ENCODE data around the gene RPL10A. TPM values are rescaled to one million over a fixed set of nuclear protein-coding genes. Genes with fewer than 3 reads are reported as not detected.

RPL10A gene
- polyA plus RNA-seq, 3 donors: 345 to 1,242 (median 421) TPM

DNA sequence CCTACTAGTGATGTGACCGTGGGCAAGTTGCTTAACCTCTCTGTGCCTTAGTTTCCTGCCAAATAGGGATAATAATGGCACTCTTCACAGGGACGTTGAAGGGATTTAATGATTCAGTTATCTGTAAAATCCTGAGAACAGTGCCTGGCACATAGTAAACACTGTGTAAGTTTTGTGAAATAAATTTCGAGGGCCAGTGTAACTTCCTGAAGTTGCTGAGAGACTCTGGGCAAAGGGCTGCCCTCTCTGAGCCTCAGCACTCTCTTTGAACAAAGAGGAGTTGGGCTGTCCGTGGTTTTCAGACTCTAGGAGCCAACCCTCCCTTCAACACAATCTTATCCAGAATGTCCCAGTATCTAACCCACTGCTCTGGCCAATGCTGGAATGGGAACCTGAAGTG is 31.2 kb downstream of the RPL10A start:
- H3K9me3 Mint-ChIP-seq: peaks cover 0 to 19% (median 8%) of the 10 kb centered on the region in 7 donors
- intact Hi-C loops (cut with micrococcal nuclease): no loop called here
- Histone ChIP-seq H3K9me3 (replicated peaks in 1 of 2; ENCODE audit: control insufficient read depth in 1 of 2, insufficient read depth in 1 of 2, low read length in 2 of 2) (peaks cover 0 to 13% of the 10 kb centered on the region in 2 donors), H3K36me3 (replicated peaks in 1 of 2; ENCODE audit: control insufficient read depth in 1 of 2, insufficient read depth in 2 of 2, low read length in 2 of 2) (no peaks in the 10 kb centered on the region), H3K4me2 (replicated peaks; ENCODE audit: extremely low read depth, low read length, poor library complexity, severe bottlenecking) (no peak overlapping the region), H3K79me2 (ENCODE audit: insufficient read depth, low read length) (no peaks in the 10 kb centered on the region), H3K27ac (ENCODE audit: low read depth in 1 of 2, low read length in 2 of 2) (no peak overlapping the region), H4K20me1 (ENCODE audit: insufficient read depth, low read length) (peaks cover 6% of the 10 kb centered on the region), H2AFZ (ENCODE audit: insufficient read depth, low read depth, low read length, poor library complexity, severe bottlenecking) (no peak overlapping the region), H3K27me3 (ENCODE audit: control insufficient read depth in 2 of 2, insufficient read depth in 2 of 2, low read length in 2 of 2) (peaks cover 39 to 78% of the 10 kb centered on the region in 2 donors), H3K4me1 (ENCODE audit: control insufficient read depth in 1 of 2, insufficient read depth in 2 of 2, low read length in 2 of 2) (peaks cover 19 to 24% of the 10 kb centered on the region in 2 donors), H3K9ac (ENCODE audit: insufficient read depth, low read length, poor library complexity, severe bottlenecking) (no peak overlapping the region), H3K4me3 (replicated peaks in 1 of 3; ENCODE audit: low read depth in 2 of 3, low read length in 3 of 3) (no peak overlapping the region)
- peaks cover 2 to 5% of the 10 kb centered on the region in 2 donors for H3K36me3 Mint-ChIP-seq
- no peak overlapping the region for H3K27ac Mint-ChIP-seq
- peaks cover 20% of the 10 kb centered on the region for H3K4me1 Mint-ChIP-seq
- no peak for TF ChIP-seq CTCF (IDR thresholded peaks at IDR 0.05)
- peak overlapping the region in 1 of 2 donors; percentile 51 for H3K4me3 Mint-ChIP-seq
- no peak for DNase-seq
- peaks cover 78 to 95% (median 80%) of the 10 kb centered on the region in 3 donors for H3K27me3 Mint-ChIP-seq (ENCODE audit: low read depth in 3 of 3)
- 83% methylated on average over 1 of the region's 4 CpGs for WGBS (ENCODE audit: insufficient coverage)

DNA sequence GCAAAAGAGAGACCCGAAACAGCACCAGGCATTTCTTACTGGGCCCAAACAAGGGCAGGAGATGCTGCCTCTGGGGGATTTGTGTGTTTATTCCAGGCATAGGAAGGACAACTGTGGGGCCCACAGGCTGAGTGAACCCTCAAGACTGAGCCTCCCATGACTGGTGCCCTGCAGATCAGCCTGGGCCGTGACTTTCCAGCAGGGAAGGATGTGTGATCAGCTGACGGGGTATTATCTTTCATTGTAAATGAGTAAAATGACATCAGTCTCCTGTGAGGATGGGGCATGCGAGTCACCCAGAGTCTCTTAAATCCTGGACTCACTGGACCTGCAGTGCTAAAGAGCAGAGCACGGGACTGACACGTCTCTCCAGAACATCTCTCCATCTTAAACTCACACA is 32.6 kb downstream of the RPL10A start:
- Mint-ChIP-seq H3K27ac (no peak overlapping the region), H3K27me3 (ENCODE audit: low read depth in 3 of 3) (peaks cover 70 to 94% (median 74%) of the 10 kb centered on the region in 3 donors), H3K36me3 (peaks cover 2 to 5% of the 10 kb centered on the region in 2 donors), H3K4me1 (peaks cover 11% of the 10 kb centered on the region), H3K9me3 (peaks cover 0 to 15% (median 7%) of the 10 kb centered on the region in 7 donors), H3K4me3 (peak overlapping the region in 1 of 2 donors; percentile 52)
- intact Hi-C loops (cut with micrococcal nuclease): no loop called here
- peaks cover 29 to 70% of the 10 kb centered on the region in 2 donors for H3K27me3 ChIP-seq (ENCODE audit: control insufficient read depth in 2 of 2, insufficient read depth in 2 of 2, low read length in 2 of 2)
- H3K79me2 ChIP-seq (ENCODE audit: insufficient read depth, low read length): no peaks in the 10 kb centered on the region
- no peak overlapping the region for H3K4me3 ChIP-seq (replicated peaks in 1 of 3; ENCODE audit: low read depth in 2 of 3, low read length in 3 of 3)
- no peak for TF ChIP-seq CTCF (IDR thresholded peaks at IDR 0.05)
- H3K9ac ChIP-seq (ENCODE audit: insufficient read depth, low read length, poor library complexity, severe bottlenecking): no peak overlapping the region
- no peak for DNase-seq
- H3K4me2 ChIP-seq (replicated peaks; ENCODE audit: extremely low read depth, low read length, poor library complexity, severe bottlenecking): no peak overlapping the region
- 100% methylated on average over 2 of the region's 6 CpGs for WGBS (ENCODE audit: insufficient coverage)
- H4K20me1 ChIP-seq (ENCODE audit: insufficient read depth, low read length): no peaks in the 10 kb centered on the region
- no peak overlapping the region for H3K27ac ChIP-seq (ENCODE audit: low read depth in 1 of 2, low read length in 2 of 2)
- H2AFZ ChIP-seq (ENCODE audit: insufficient read depth, low read depth, low read length, poor library complexity, severe bottlenecking): no peak overlapping the region
- H3K9me3 ChIP-seq (replicated peaks in 1 of 2; ENCODE audit: control insufficient read depth in 1 of 2, insufficient read depth in 1 of 2, low read length in 2 of 2): peaks cover 0 to 8% of the 10 kb centered on the region in 2 donors
- H3K36me3 ChIP-seq (replicated peaks in 1 of 2; ENCODE audit: control insufficient read depth in 1 of 2, insufficient read depth in 2 of 2, low read length in 2 of 2): no peaks in the 10 kb centered on the region
- peaks cover 11 to 14% of the 10 kb centered on the region in 2 donors for H3K4me1 ChIP-seq (ENCODE audit: control insufficient read depth in 1 of 2, insufficient read depth in 2 of 2, low read length in 2 of 2)

Data from CD14-positive monocyte (primary cell).